WTC11 (cell line): ENCODE measurements around the gene MID1. TPM values are rescaled to one million over a fixed set of nuclear protein-coding genes. Genes with fewer than 3 reads are reported as not detected.

Source experiments
- ATAC-seq: fragments of 200-7000 bp; cut with Tn5 transposase; 2 replicates; pipeline ENCODE4 v1.10.0; 2021; ENCODE audit warnings: mild to moderate bottlenecking, moderate library complexity
- CTCF ChIA-PET: fragments of 300-600 bp; sonication (Branson Sonifier 250); formaldehyde crosslinking; loops from one replicate; lab custom pipeline; 2021; ENCODE audit warnings: antibody characterized with exemption; lab: Charles Lee
- POLR2A ChIA-PET: fragments of 350-600 bp; sonication (Branson Sonifier 250); formaldehyde crosslinking; loops from one replicate; lab custom pipeline; 2021; ENCODE audit warnings: antibody characterized with exemption; lab: Charles Lee
- DNase-seq: peaks from one replicate; pipeline ENCODE4 v3.0.0; 2021; ENCODE audit warnings: low spot score
- H3K27ac Mint-ChIP-seq: 2 replicates; pipeline ENCODE4 v1.8.0; 2021; ENCODE audit warnings: mixed read lengths
- H3K27me3 Mint-ChIP-seq: 2 replicates; pipeline ENCODE4 v1.8.0; 2021; ENCODE audit warnings: low read depth, mild to moderate bottlenecking, moderate library complexity, mixed read lengths
- H3K36me3 Mint-ChIP-seq: 2 replicates; pipeline ENCODE4 v1.8.0; 2021; ENCODE audit warnings: mixed read lengths
- H3K4me1 Mint-ChIP-seq: 2 replicates; pipeline ENCODE4 v1.8.0; 2022; ENCODE audit warnings: mixed read lengths
- H3K4me3 Mint-ChIP-seq: 2 replicates; pipeline ENCODE4 v1.8.0; 2021; ENCODE audit warnings: mild to moderate bottlenecking, moderate library complexity, mixed read lengths
- H3K9me3 Mint-ChIP-seq: 2 replicates; pipeline ENCODE4 v1.8.0; 2021; ENCODE audit warnings: mixed read lengths
- CREB1 ChIP-seq: sonication (generic); formaldehyde crosslinking; IDR thresholded peaks from 2 replicates; pipeline ENCODE4 v1.8.0; 2023; ENCODE audit warnings: mild to moderate bottlenecking, missing genetic modification reagents
- FOXJ3 ChIP-seq: sonication (generic); formaldehyde crosslinking; IDR thresholded peaks from 2 replicates; pipeline ENCODE4 v1.9.0; 2021; ENCODE audit warnings: missing genetic modification reagents, mild to moderate bottlenecking, borderline replicate concordance
- GABPB1 ChIP-seq: sonication (generic); formaldehyde crosslinking; IDR thresholded peaks from 2 replicates; pipeline ENCODE4 v1.8.1; 2023; ENCODE audit warnings: mild to moderate bottlenecking, missing genetic modification reagents
- NR3C1 ChIP-seq: sonication (generic); formaldehyde crosslinking; conservative IDR thresholded peaks from 2 replicates; pipeline ENCODE4 v1.8.1; 2023; ENCODE audit warnings: low read depth, mild to moderate bottlenecking, missing genetic modification reagents
- ZNF232 ChIP-seq: sonication (generic); formaldehyde crosslinking; IDR thresholded peaks from 2 replicates; pipeline ENCODE4 v1.8.0; 2022; ENCODE audit warnings: mild to moderate bottlenecking, missing genetic modification reagents
- ZNF263 ChIP-seq: sonication (generic); formaldehyde crosslinking; IDR thresholded peaks from 2 replicates; pipeline ENCODE4 v1.8.1; 2022; ENCODE audit warnings: low read depth, mild to moderate bottlenecking, moderate library complexity, missing genetic modification reagents
- ZNF317 ChIP-seq: sonication (generic); formaldehyde crosslinking; IDR thresholded peaks from 2 replicates; pipeline ENCODE4 v1.8.1; 2023; ENCODE audit warnings: low read depth, mild to moderate bottlenecking, moderate library complexity, missing genetic modification reagents, borderline replicate concordance
- ZNF423 ChIP-seq: fragments of 250-450 bp; sonication (Bioruptor Pico); IDR thresholded peaks from 2 replicates; pipeline ENCODE4 v2.1.2; 2022; ENCODE audit warnings: mild to moderate bottlenecking, moderate library complexity
- total RNA-seq: library from RNA; stranded (reverse); gene quantifications from 3 replicates; pipeline ENCODE4 v1.2.3, GENCODE V29; 2021
- TF ChIP-seq, protein P1 (sequence below): fragments of 200-600 bp; IDR thresholded peaks from 2 replicates; pipeline ENCODE4 v1.8.0; 2022; ENCODE audit warnings: antibody characterized with exemption
- TF ChIP-seq, protein P2 (sequence below): sonication (generic); formaldehyde crosslinking; IDR thresholded peaks from 2 replicates; pipeline ENCODE4 v1.8.0; 2022; ENCODE audit warnings: mild to moderate bottlenecking, missing genetic modification reagents
- TF ChIP-seq, protein P3 (sequence below): fragments of 250-450 bp; sonication (Bioruptor Pico); IDR thresholded peaks from 2 replicates; pipeline ENCODE4 v1.9.0; 2021; ENCODE audit warnings: moderate library complexity, mild to moderate bottlenecking, inconsistent platforms, borderline replicate concordance
- TF ChIP-seq, protein P4 (sequence below): sonication (generic); formaldehyde crosslinking; IDR thresholded peaks from 2 replicates; pipeline ENCODE4 v1.8.0; 2023; ENCODE audit warnings: missing genetic modification reagents, mild to moderate bottlenecking, borderline replicate concordance
- TF ChIP-seq, protein P5 (sequence below): sonication (generic); formaldehyde crosslinking; IDR thresholded peaks from 2 replicates; pipeline ENCODE4 v1.8.0; 2022; ENCODE audit warnings: mild to moderate bottlenecking, missing genetic modification reagents

Gene MID1
- total RNA-seq, 1 experiment from 2014 or later, result 52.2 TPM

DNA sequence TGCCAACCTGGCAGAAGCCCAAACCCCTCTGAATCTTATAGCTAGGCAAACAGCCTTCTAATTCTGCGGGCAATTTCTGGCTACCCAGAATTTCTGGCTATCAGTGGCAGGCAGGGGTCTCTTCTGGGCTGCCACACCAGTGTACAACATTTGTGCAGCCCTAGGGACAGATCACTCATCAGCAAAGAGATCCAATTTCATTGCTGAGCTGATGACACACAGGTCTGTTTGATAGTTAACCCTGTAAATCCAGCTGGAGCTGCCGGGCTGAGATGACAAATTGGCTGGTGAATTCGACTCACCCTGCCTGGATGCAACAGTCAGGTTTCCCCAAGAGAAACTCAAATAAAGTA, 2.4 kb downstream of the MID1 start (continued):
- TF ChIP-seq FOXJ3 (no peak), NR3C1 (CRISPR knock-in tag) (no peak), ZNF232 (no peak)
- TF ChIP-seq, protein P1, sequence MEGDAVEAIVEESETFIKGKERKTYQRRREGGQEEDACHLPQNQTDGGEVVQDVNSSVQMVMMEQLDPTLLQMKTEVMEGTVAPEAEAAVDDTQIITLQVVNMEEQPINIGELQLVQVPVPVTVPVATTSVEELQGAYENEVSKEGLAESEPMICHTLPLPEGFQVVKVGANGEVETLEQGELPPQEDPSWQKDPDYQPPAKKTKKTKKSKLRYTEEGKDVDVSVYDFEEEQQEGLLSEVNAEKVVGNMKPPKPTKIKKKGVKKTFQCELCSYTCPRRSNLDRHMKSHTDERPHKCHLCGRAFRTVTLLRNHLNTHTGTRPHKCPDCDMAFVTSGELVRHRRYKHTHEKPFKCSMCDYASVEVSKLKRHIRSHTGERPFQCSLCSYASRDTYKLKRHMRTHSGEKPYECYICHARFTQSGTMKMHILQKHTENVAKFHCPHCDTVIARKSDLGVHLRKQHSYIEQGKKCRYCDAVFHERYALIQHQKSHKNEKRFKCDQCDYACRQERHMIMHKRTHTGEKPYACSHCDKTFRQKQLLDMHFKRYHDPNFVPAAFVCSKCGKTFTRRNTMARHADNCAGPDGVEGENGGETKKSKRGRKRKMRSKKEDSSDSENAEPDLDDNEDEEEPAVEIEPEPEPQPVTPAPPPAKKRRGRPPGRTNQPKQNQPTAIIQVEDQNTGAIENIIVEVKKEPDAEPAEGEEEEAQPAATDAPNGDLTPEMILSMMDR, result no peak
- TF ChIP-seq, protein P2, sequence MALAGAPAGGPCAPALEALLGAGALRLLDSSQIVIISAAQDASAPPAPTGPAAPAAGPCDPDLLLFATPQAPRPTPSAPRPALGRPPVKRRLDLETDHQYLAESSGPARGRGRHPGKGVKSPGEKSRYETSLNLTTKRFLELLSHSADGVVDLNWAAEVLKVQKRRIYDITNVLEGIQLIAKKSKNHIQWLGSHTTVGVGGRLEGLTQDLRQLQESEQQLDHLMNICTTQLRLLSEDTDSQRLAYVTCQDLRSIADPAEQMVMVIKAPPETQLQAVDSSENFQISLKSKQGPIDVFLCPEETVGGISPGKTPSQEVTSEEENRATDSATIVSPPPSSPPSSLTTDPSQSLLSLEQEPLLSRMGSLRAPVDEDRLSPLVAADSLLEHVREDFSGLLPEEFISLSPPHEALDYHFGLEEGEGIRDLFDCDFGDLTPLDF (CRISPR knock-in tag), result no peak
- TF ChIP-seq, protein P3, sequence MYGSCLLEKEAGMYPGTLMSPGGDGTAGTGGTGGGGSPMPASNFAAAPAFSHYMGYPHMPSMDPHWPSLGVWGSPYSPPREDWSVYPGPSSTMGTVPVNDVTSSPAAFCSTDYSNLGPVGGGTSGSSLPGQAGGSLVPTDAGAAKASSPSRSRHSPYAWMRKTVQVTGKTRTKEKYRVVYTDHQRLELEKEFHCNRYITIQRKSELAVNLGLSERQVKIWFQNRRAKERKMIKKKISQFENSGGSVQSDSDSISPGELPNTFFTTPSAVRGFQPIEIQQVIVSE, result no peak

DNA sequence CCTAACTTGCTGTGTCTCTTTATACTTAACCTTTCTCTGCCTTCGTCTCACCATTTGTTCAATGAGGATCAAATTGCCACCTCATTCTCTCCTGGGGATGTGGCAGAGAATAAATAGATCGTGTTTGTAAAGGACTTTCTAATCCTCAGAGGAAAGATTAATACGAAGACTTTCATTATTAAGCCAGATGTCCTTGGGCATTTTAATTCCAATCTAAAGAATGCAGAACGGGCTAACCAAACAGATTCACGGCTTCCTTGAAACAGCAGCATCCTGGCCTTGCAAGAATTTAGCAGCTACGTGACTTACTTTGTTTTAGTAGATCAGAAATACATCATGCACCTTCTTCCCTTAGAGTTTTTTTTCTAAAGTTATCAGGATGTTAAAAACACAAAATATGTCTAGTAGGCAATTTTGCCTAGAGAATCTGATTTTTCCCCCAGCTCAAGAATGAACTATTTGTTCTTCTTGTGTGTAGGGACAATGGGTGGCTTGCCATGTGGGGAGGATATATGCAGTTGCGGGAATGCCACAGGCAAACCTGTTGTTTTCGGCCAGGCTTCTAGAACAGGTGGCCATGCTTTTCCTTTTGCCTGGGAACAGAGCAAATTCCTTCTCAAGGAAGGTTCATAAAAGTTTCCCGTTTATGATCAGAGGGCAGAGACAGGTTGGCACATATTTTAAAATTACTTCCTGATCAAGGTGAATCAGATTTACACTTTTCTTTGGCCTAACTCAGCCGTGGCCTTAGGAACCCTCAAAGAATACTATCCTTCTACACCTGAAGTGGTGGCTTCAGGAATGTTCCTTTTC, 3.0 kb downstream of the MID1 start:
- no peaks in the 10 kb centered on the region for H3K36me3 Mint-ChIP-seq
- no peak for DNase-seq
- no peaks in the 10 kb centered on the region for H3K9me3 Mint-ChIP-seq
- H3K4me1 Mint-ChIP-seq, result peaks cover 71% of the 10 kb centered on the region
- no peaks in the 10 kb centered on the region for H3K27me3 Mint-ChIP-seq
- peak overlapping the region; percentile 97 for H3K4me3 Mint-ChIP-seq
- no peak for ATAC-seq
- no peak for TF ChIP-seq CREB1 (CRISPR knock-in tag)
- no peak for TF ChIP-seq ZNF263 (CRISPR knock-in tag)
- no peak for TF ChIP-seq GABPB1
- TF ChIP-seq ZNF423 (CRISPR knock-in tag), result no peak
- TF ChIP-seq, protein P4, sequence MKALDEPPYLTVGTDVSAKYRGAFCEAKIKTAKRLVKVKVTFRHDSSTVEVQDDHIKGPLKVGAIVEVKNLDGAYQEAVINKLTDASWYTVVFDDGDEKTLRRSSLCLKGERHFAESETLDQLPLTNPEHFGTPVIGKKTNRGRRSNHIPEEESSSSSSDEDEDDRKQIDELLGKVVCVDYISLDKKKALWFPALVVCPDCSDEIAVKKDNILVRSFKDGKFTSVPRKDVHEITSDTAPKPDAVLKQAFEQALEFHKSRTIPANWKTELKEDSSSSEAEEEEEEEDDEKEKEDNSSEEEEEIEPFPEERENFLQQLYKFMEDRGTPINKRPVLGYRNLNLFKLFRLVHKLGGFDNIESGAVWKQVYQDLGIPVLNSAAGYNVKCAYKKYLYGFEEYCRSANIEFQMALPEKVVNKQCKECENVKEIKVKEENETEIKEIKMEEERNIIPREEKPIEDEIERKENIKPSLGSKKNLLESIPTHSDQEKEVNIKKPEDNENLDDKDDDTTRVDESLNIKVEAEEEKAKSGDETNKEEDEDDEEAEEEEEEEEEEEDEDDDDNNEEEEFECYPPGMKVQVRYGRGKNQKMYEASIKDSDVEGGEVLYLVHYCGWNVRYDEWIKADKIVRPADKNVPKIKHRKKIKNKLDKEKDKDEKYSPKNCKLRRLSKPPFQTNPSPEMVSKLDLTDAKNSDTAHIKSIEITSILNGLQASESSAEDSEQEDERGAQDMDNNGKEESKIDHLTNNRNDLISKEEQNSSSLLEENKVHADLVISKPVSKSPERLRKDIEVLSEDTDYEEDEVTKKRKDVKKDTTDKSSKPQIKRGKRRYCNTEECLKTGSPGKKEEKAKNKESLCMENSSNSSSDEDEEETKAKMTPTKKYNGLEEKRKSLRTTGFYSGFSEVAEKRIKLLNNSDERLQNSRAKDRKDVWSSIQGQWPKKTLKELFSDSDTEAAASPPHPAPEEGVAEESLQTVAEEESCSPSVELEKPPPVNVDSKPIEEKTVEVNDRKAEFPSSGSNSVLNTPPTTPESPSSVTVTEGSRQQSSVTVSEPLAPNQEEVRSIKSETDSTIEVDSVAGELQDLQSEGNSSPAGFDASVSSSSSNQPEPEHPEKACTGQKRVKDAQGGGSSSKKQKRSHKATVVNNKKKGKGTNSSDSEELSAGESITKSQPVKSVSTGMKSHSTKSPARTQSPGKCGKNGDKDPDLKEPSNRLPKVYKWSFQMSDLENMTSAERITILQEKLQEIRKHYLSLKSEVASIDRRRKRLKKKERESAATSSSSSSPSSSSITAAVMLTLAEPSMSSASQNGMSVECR, result no peak
- TF ChIP-seq, protein P5, sequence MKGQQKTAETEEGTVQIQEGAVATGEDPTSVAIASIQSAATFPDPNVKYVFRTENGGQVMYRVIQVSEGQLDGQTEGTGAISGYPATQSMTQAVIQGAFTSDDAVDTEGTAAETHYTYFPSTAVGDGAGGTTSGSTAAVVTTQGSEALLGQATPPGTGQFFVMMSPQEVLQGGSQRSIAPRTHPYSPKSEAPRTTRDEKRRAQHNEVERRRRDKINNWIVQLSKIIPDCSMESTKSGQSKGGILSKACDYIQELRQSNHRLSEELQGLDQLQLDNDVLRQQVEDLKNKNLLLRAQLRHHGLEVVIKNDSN (CRISPR knock-in tag), result no peak
- H3K27ac Mint-ChIP-seq, result peak overlapping the region; percentile 67
- ChIA-PET POLR2A (no interaction called here), CTCF (interaction anchor here (1.2 to 1.9 kb wide), 3 partner anchors 19 to 152 kb away, joined by 3 to 4 read pairs (median 3); no protein-coding TSS in a partner anchor)

DNA sequence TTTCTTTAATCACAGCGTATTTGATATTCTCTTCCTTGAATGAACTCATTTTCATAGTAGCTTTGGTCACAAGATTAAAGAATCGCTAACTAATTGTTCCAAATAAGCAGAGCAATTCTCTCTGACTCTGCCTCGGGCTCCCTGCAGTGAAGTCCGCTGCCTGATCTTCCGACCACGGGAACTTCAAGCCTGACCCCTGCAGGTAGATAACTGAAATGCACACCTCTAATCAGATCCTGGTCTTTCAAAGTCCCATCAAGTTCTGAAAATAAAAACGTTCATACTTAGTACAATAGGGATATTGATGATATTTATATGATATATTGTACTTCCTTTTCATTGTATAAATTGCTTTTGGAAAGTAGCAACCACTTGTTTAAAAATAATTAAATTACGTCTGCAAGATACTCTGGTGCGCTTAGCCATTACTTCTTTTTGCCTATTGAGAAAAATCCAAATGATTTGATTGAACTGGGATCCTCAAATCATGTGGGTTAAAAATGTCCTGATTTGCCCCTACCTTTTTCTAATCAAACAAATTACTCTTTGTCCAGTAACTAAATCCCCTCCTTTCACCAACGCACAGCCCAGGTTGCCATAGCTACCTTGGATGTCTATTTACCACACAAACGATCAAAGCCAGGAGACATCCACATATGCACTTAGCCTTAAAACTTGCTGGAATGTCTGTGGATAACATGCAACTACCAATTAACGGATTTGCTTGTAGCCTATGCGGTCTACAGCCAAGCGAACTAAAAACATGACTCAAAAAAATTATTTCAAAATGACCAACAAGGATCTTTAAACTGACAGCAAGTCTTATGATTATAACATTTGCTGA, 4.2 kb downstream of the MID1 start:
- peak overlapping the region; percentile 82 for H3K27ac Mint-ChIP-seq
- ChIA-PET CTCF (interaction anchor here (0.7 to 1.4 kb wide), 6 partner anchors 9 to 426 kb away, joined by 3 to 6 read pairs (median 4); no protein-coding TSS in a partner anchor), POLR2A (no interaction called here)
- no peaks in the 10 kb centered on the region for H3K36me3 Mint-ChIP-seq
- no peaks in the 10 kb centered on the region for H3K9me3 Mint-ChIP-seq
- peaks cover 72% of the 10 kb centered on the region for H3K4me1 Mint-ChIP-seq
- no peak for TF ChIP-seq ZNF317 (CRISPR knock-in tag)
- TF ChIP-seq, protein P1, result peak; percentile 44
- ATAC-seq, result no peak
- peak; percentile 30 for DNase-seq
- no peaks in the 10 kb centered on the region for H3K27me3 Mint-ChIP-seq
- peak overlapping the region; percentile 97 for H3K4me3 Mint-ChIP-seq
